Heart right ventricle (tissue), 16 donors: ENCODE data around the gene TMEM151B. TPM values are rescaled to one million over a fixed set of nuclear protein-coding genes. Genes with fewer than 3 reads are reported as not detected.

Experiments used
- ATAC-seq, 8 donors: fragments of 200-7000 bp; cut with Tn5 transposase; one replicate each; pipeline ENCODE4 v1.9.1; 2020; ENCODE audit warnings: mild to moderate bottlenecking in 8 of 8, moderate library complexity in 8 of 8, moderate number of reproducible peaks in 1 of 8
- DNase-seq, 2 donors: peaks; one replicate each; pipeline ENCODE4 v3.0.0-alpha.2; 2020
- H3K27ac ChIP-seq, 10 donors: fragments of 200-600 bp; sonication (generic) in 2 of 10; one replicate each; pipeline versions ENCODE4 v1.5.0 to v1.8.0; 2020 to 2022; ENCODE audit warnings: mild to moderate bottlenecking in 3 of 10
- H3K27me3 ChIP-seq, 7 donors: fragments of 200-600 bp; one replicate each; pipeline ENCODE4 v1.8.0; 2021 to 2022; ENCODE audit warnings: mild to moderate bottlenecking in 2 of 7
- H3K36me3 ChIP-seq, 9 donors: fragments of 200-600 bp; sonication (generic) in 1 of 9; one replicate each; pipeline versions ENCODE4 v1.5.0 to v1.8.0; 2020 to 2022; ENCODE audit warnings: mild to moderate bottlenecking in 2 of 9
- H3K4me1 ChIP-seq, 9 donors: fragments of 200-600 bp; sonication (generic) in 1 of 9; one replicate each; pipeline versions ENCODE4 v1.5.0 to v1.8.0; 2020 to 2022; ENCODE audit warnings: mild to moderate bottlenecking in 4 of 9
- H3K4me3 ChIP-seq, 10 donors: fragments of 200-600 bp; sonication (generic) in 2 of 10; one replicate each; pipeline versions ENCODE4 v1.5.0 to v1.8.0; 2020 to 2022; ENCODE audit warnings: mild to moderate bottlenecking in 7 of 10, moderate library complexity in 2 of 10
- H3K9me3 ChIP-seq, 11 donors: fragments of 200-600 bp in 10 of 11; sonication (generic) in 2 of 11; one replicate each; pipeline versions ENCODE4 v1.5.0 to v1.8.0; 2013 to 2022; ENCODE audit warnings: mild to moderate bottlenecking in 2 of 11, control low read depth in 1 of 11, moderate library complexity in 1 of 11
- CTCF ChIP-seq, 9 donors: fragments of 200-600 bp; sonication (generic) in 2 of 9; IDR thresholded peaks; one replicate each; pipeline versions ENCODE4 v1.5.0 to v1.8.0; 2021 to 2022; ENCODE audit warnings: antibody characterized with exemption in 9 of 9, mild to moderate bottlenecking in 5 of 9, moderate library complexity in 1 of 9
- WGBS, 2 donors: extraction: QIAGEN DNeasy Blood & Tissue Kit; methylation state at CpG; one replicate each; pipeline ENCODE4 v1.1.7; 2013; ENCODE audit warnings: inconsistent platforms in 1 of 2; 5-methylcytosine and 5-hydroxymethylcytosine counted together
- intact Hi-C, 10 donors: fragments of 100-400 bp; cut with DNase I; formaldehyde crosslinking; loops; one replicate each; pipeline versions ENCODE4 v1.11.1 to v1.14.2; 2022
- polyA plus RNA-seq, 2 donors: library from polyadenylated mRNA; stranded (reverse); fragments of 200-250 nt; gene quantifications; one replicate each; pipeline ENCODE4 v1.2.3, GENCODE V29; 2013
- total RNA-seq, 10 donors: library from RNA; stranded (reverse); fragmentation: NEBNext Ultra II Directional in 3 of 10; extraction: Animal tissue kit (Norgen Biotek cat#: 25700) in 3 of 10; gene quantifications; one replicate each; pipeline versions ENCODE4 v1.2.1 to v1.2.4, GENCODE V29; 2021 to 2023
- donor health status: Arrhythmogenic right ventricular cardiomyopathy.
- donor health status: ischemic (EF 13 %, LVEDD 7.1; RV severe dilation, severe dysfunction).
- donor health status: healthy with polysubstance abuse.
- donor health status: DM: no; HTN: yes; CAD: no.
- donor health status: DM: no; HTN: no; CAD: no.
- donor health status: ischemic (EF 25% LVEDD 6.9; RV normal size, moderate dysfunction).
- donor health status: ischemic (EF 25% LVEDD 5.7; RV mildly dilated, moderate dysfunction).
- donor health status: healthy.
- donor health status: DM: yes; HTN: yes; CAD: no.
- donor health status: Ischemic cardiomyopathy.
- donor health status: ischemic (EF 35%, LVEDD 5.7; RV mildly dilated, moderate dysfunction).
- donor health status: nonischemic (EF 11% LVEDD 7.7; RV severe dilation, severe dysfunction).
- donor health status: DM: yes; HTN: yes; CAD: no.
- donor health status: PGD.
- donor health status: ischemic (EF 29% LVEDD 5.4; RV normal size, mild dysfunction).
- donor health status: nonischemic (EF 23%, LVEDD 6.1; RV moderate dilation, normal function).

TMEM151B gene
- total and polyA plus RNA-seq, 12 donors, result 0.09 to 2.2 (median 0.43) TPM; not detected in 4

GRCh38 chr6:44254191-44255104, 15.8 kb upstream of the TMEM151B start:
- H3K27ac ChIP-seq, result no peak overlapping the region
- peaks cover 12 to 78% (median 41%) of the 10 kb centered on the region in 9 donors for H3K4me1 ChIP-seq
- ATAC-seq (no peak), DNase-seq (no peak)
- intact Hi-C loops, result loop anchor here in 4 of 10 donors (5.0 to 10.0 kb wide), 3 partner anchors 82 to 160 kb away; no protein-coding TSS in a partner anchor
- peaks cover 6 to 79% (median 57%) of the 10 kb centered on the region in 9 donors for H3K36me3 ChIP-seq
- 75 to 77% methylated on average over 12 of the region's 12 CpGs for WGBS, 2 donors
- no peak overlapping the region for H3K4me3 ChIP-seq
- H3K9me3 ChIP-seq, result no peaks in the 10 kb centered on the region
- H3K27me3 ChIP-seq, result no peaks in the 10 kb centered on the region
- no peak for TF ChIP-seq CTCF (IDR thresholded peaks at IDR 0.05)

- TF ChIP-seq CTCF (IDR thresholded peaks at IDR 0.05), result no peak
- H3K27me3 ChIP-seq, result no peaks in the 10 kb centered on the region
- no peak overlapping the region for H3K4me3 ChIP-seq
- peak overlapping the region in 2 of 10 donors; percentile 95 to 98 for H3K27ac ChIP-seq
- intact Hi-C loops, result loop anchor here in 4 of 10 donors (5.0 to 10.0 kb wide), 3 partner anchors 83 to 160 kb away; no protein-coding TSS in a partner anchor
- ATAC-seq (peak in 1 of 8 donors; percentile 5), DNase-seq (no peak)
- no peaks in the 10 kb centered on the region for H3K9me3 ChIP-seq
- H3K36me3 ChIP-seq, result peaks cover 6 to 79% (median 49%) of the 10 kb centered on the region in 9 donors
- H3K4me1 ChIP-seq, result peaks cover 12 to 70% (median 33%) of the 10 kb centered on the region in 9 donors
- WGBS, 2 donors, result 63 to 66% methylated on average over 16 of the region's 16 CpGs
Observed at GRCh38 chr6:44255105-44255808, 15.0 kb upstream of the TMEM151B start.

- ATAC-seq, result peak in 6 of 8 donors; percentile 1 to 9 (median 4)
- intact Hi-C loops, result loop anchor here in 4 of 10 donors (1.0 to 10.0 kb wide), 5 partner anchors 22 to 161 kb away; no protein-coding TSS in a partner anchor
- DNase-seq, result no peak
- H3K9me3 ChIP-seq, result no peaks in the 10 kb centered on the region
- H3K27me3 ChIP-seq, result no peaks in the 10 kb centered on the region
- peak overlapping the region; percentile 80 to 100 (median 98) for H3K4me3 ChIP-seq
- H3K27ac ChIP-seq, result peak overlapping the region; percentile 87 to 98 (median 96)
- no peak for TF ChIP-seq CTCF (IDR thresholded peaks at IDR 0.05)
- peaks cover 3 to 75% (median 41%) of the 10 kb centered on the region in 9 donors for H3K36me3 ChIP-seq
- H3K4me1 ChIP-seq, result peaks cover 12 to 61% (median 24%) of the 10 kb centered on the region in 9 donors
- 32% methylated on average over 15 of the region's 15 CpGs for WGBS, 2 donors
Observed at GRCh38 chr6:44255871-44256774, 14.1 kb upstream of the TMEM151B start.
